Embryonic facial prominence (tissue), 1 donor: ENCODE results near the gene BMERB1.
"Not testable (repeated sequence)": the region's sequence is repeated elsewhere in the genome, so short reads cannot be mapped to it uniquely, and the experiment has no call there.

ENCODE experiments used
- DNase-seq: peaks from one replicate; pipeline ENCODE4 v3.0.0-alpha.2; 2016; ENCODE audit errors: extremely low spot score

BMERB1 gene

GRCh38 chr16:15592324-15592723 lies 157.9 kb downstream of the BMERB1 start:
- no peak for DNase-seq

- DNase-seq: no peak
Observed at GRCh38 chr16:15593235-15593634, 158.8 kb downstream of the BMERB1 start.

- no peak for DNase-seq
Observed at GRCh38 chr16:15594711-15595320, 160.4 kb downstream of the BMERB1 start.

DNA sequence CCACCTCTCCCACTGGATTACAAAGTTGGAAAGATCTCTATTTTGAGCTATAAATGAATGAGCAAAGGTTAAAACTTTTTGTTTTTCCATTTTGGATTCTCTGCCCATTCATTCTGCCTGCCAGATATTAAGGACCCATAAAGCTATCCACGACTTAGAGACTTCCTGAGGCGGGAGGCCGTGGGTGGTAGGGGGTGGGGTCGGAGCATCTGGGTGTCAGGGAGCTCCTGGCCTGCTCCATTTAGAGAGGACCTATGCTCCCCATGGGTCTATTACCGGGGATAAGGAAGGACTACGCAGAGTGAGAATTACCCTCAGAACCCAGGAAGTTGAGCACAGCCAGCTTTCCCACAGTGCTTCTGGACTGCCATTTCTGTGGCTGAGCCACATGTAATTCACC lies 162.7 kb downstream of the BMERB1 start:
- no peak for DNase-seq

DNA sequence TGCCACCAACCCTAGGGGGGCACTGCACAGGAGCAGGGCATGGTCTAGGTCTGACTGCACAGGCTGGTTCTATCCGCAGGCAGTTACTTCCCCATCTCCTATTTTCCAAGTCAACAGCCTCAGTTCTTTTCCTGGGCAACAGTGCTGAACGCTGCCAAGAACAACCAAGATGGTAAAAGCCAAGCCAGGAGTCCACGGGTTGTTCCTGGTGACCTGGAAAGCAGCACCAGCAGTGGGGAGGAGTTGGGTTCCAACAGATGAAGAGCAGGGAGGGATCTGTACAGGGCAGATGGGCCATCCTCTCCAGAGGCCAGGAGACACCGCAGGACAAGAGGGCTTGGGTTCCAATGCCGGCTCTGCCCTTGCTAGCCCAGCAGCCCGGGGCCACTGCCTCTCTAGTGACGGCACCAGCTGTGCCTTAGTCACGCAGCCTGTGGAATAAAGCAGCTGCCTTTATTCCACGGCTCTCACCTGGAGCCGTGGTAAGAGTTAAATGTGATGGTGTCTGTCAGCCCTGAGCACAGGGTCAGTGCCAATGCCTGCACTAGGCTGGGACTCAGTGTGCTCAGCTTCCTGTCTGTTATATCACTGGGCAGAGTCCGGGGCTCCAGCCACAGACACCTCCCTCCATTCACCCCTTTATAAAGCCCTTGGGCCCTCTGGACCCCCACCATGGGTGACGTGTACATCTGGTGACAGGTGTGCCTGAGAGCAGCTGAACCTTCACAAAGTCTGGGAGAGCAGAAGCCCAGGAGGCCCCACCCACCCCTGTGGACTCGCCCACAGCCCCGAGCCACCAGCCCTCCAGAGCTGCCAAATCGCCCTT lies 163.6 kb downstream of the BMERB1 start:
- no peak for DNase-seq

DNA sequence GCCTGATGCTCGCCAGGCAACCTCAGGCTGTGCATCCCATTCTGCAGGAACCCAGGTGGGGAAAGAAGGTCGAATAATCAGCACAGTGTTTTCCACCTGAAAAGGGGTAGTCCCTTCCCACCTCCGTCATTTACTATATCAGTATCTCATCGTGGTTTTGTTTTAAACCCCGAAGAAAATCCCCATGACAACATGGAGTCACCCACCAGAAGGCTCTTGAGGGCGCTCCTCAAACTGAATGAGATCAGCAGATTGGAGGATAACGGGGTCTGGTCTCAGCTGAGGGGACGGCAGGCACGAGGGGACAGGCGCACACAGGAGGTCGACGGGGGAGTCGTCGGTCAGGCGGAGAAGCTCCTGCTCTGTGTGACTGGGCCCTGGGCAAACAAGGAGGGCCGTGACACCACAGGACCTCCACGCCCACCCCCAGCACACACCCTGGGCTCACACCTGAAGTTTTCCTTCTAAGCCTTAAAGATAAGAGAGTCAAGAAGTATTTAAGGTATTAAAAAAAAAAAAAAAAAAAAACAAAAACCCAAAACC lies 164.3 kb downstream of the BMERB1 start:
- DNase-seq: no peak

GRCh38 chr16:15599303-15600070 lies 165.1 kb downstream of the BMERB1 start:
- no peak for DNase-seq

GRCh38 chr16:15601212-15601879 lies 167.0 kb downstream of the BMERB1 start:
- DNase-seq: no peak

GRCh38 chr16:15602285-15603044 lies 168.1 kb downstream of the BMERB1 start:
- DNase-seq: no peak

GRCh38 chr16:15604460-15605440 lies 170.4 kb downstream of the BMERB1 start:
- no peak for DNase-seq

DNA sequence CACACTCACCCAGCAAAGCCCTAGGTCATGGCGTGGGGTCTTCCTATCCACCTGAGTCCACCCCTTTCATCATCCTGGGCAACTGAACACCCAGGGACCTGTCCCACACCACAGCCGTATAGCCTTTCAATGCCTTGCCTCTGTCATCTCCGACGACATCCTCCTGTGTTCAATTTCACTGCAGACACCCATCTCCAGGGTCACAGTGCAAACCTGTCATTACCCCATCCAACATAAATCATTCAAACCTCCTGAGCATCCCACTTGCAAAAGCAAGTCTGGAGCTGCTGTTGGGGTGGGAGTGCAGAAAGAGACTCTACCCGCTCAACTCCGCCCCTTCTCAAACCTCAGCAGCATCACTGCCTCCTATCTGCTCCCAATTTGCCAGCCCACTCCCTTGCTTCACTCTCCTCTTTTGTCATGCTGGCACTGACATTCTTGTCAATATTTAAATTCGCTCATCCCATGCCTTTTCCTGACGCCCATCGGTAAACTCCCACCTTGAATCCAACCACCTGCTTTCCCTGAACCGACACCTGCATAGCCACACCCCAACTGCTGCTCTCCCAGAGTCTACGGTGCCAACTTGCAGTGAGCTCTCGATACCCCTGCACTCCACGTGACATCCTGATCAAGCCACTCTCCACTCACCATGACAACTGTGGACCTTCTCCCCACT lies 171.6 kb downstream of the BMERB1 start:
- DNase-seq: no peak

- no peak for DNase-seq
Observed at GRCh38 chr16:15606518-15607220, 172.3 kb downstream of the BMERB1 start.

- DNase-seq: not testable (repeated sequence)
Observed at GRCh38 chr16:15607221-15607699, 172.9 kb downstream of the BMERB1 start.

GRCh38 chr16:15607700-15608396 lies 173.5 kb downstream of the BMERB1 start:
- DNase-seq: no peak

- no peak for DNase-seq
Observed at GRCh38 chr16:15608398-15609285, 174.3 kb downstream of the BMERB1 start.

DNA sequence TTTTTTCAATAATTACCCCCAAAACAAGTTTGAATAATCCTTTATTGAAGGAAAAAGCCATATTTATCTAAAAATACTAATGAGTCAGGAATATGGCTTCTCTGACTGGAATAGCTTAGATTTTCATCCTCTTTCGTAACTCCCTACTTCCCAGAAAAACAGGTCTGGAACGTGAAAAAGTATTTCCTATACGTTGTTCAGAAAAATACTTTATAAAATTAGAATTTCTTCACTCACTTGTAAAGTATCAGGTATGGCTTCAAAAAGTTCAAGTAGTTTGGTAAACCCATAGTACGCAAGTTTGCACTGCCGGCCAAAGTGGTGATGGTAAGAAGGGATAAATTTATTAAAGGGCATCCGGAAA lies 174.9 kb downstream of the BMERB1 start:
- no peak for DNase-seq

- DNase-seq: no peak
Observed at GRCh38 chr16:15610369-15610871, 176.0 kb downstream of the BMERB1 start.
